T-cell (primary cell): ENCODE measurements around the gene NR2C2. TPM values are rescaled to one million over a fixed set of nuclear protein-coding genes. Genes with fewer than 3 reads are reported as not detected.

ENCODE experiments used
- ATAC-seq, 4 experiments: fragments of 200-7000 bp in 3 of 4; fragments of 150-1000 bp in 1 of 4; cut with Tn5 transposase; replicated peaks in 1 of 4; 1 replicate in 3 of 4; 2 replicates in 1 of 4; pipeline ENCODE4 v1.10.0; 2021; ENCODE audit warnings: moderate library complexity in 3 of 4, mild to moderate bottlenecking in 2 of 4, moderate number of reproducible peaks in 1 of 4
- CTCF ChIA-PET, 2 donors: fragments of 300-600 bp; sonication (Branson Sonifier 250); formaldehyde crosslinking; loops; one replicate each; lab custom pipeline; 2022; ENCODE audit warnings: antibody characterized with exemption in 2 of 2; lab: Charles Lee
- POLR2A ChIA-PET, 2 donors: fragments of 300-600 bp; sonication (Branson Sonifier 250); formaldehyde crosslinking; loops; one replicate each; lab custom pipeline; 2022; ENCODE audit warnings: antibody characterized with exemption in 2 of 2; lab: Charles Lee
- DNase-seq, 35 experiments: peaks; one replicate each; pipeline versions ENCODE4 v3.0.0 to v3.0.0-alpha.2; 2013 to 2023
- H3K27ac ChIP-seq: one replicate; pipeline ENCODE4 v1.5.1; 2013; ENCODE audit warnings: low read length
- H3K27me3 ChIP-seq, 2 experiments: replicated peaks in 1 of 2; 1 replicate in 1 of 2; 2 replicates in 1 of 2; pipeline versions ENCODE4 v1.6.1 to v1.7.0; 2013; ENCODE audit warnings: low read length in 1 of 2, mixed read lengths in 1 of 2; ENCODE audit not compliant: control insufficient read depth in 2 of 2, insufficient read depth in 2 of 2; ENCODE audit errors: extremely low read depth in 1 of 2
- H3K36me3 ChIP-seq, 2 donors: 1 replicate in 1 of 2; 2 replicates in 1 of 2; pipeline versions ENCODE4 v1.6.1 to v1.7.0; 2013; ENCODE audit warnings: low read length in 1 of 2; ENCODE audit not compliant: control insufficient read depth in 2 of 2, insufficient read depth in 1 of 2; ENCODE audit errors: extremely low read depth in 1 of 2
- H3K4me1 ChIP-seq, 2 experiments: 1 replicate in 1 of 2; 2 replicates in 1 of 2; pipeline versions ENCODE4 v1.6.1 to v1.7.0; 2013; ENCODE audit warnings: low read length in 2 of 2, mixed read lengths in 1 of 2; ENCODE audit not compliant: insufficient read depth in 2 of 2, control insufficient read depth in 1 of 2; ENCODE audit errors: extremely low read depth in 1 of 2
- H3K4me3 ChIP-seq, 2 donors: 1 replicate in 1 of 2; 2 replicates in 1 of 2; pipeline versions ENCODE4 v1.5.1 to v1.7.0; 2013; ENCODE audit warnings: mild to moderate bottlenecking in 2 of 2, low read length in 1 of 2, moderate library complexity in 1 of 2; ENCODE audit not compliant: control insufficient read depth in 1 of 2; ENCODE audit errors: extremely low read depth in 1 of 2
- H3K9me3 ChIP-seq: 2 replicates; pipeline ENCODE4 v1.7.0; 2013
- H3K27ac Mint-ChIP-seq, 2 donors: one replicate each; pipeline ENCODE4 v1.8.0; 2020 to 2021; ENCODE audit warnings: mild to moderate bottlenecking in 2 of 2, mixed read lengths in 2 of 2
- H3K27me3 Mint-ChIP-seq, 2 donors: one replicate each; pipeline ENCODE4 v1.8.0; 2021 to 2022; ENCODE audit warnings: mixed read lengths in 2 of 2
- H3K36me3 Mint-ChIP-seq: one replicate; pipeline ENCODE4 v1.8.0; 2021; ENCODE audit warnings: mixed read lengths
- H3K4me1 Mint-ChIP-seq, 3 donors: one replicate each; pipeline ENCODE4 v1.8.0; 2020 to 2022; ENCODE audit warnings: mixed read lengths in 3 of 3, mild to moderate bottlenecking in 1 of 3
- H3K4me3 Mint-ChIP-seq, 3 donors: one replicate each; pipeline ENCODE4 v1.8.0; 2020 to 2022; ENCODE audit warnings: mild to moderate bottlenecking in 3 of 3, mixed read lengths in 3 of 3, moderate library complexity in 3 of 3
- H3K9me3 Mint-ChIP-seq, 3 donors: one replicate each; pipeline ENCODE4 v1.8.0; 2020 to 2022; ENCODE audit warnings: mixed read lengths in 3 of 3
- WGBS: methylation state at CpG from one replicate; pipeline ENCODE4 v1.1.5; 2013; ENCODE audit warnings: missing lambda C conversion rate; ENCODE audit not compliant: insufficient coverage; 5-methylcytosine and 5-hydroxymethylcytosine counted together
- total RNA-seq, 35 experiments: library from RNA in 6 of 35; stranded (reverse) in 6 of 35; fragments of 120-200 nt in 1 of 35; gene quantifications; one replicate each; pipeline versions ENCODE4 v1.2.1 to v1.2.4 and lab custom pipeline; 2013 to 2026

The NR2C2 gene
- total RNA-seq, 5 donors from 2014 or later (not counting 1 experiment from before 2014, with no cell fraction given) = 54.9 to 93.1 (median 85.2) TPM

GRCh38 chr3:14913071-14913925 lies 34.1 kb upstream of the NR2C2 start:
- H3K4me1 Mint-ChIP-seq = no peaks in the 10 kb centered on the region

GRCh38 chr3:14913926-14914778 lies 33.2 kb upstream of the NR2C2 start:
- Mint-ChIP-seq H3K27ac (no peak overlapping the region), H3K4me1 (no peaks in the 10 kb centered on the region), H3K4me3 (no peak overlapping the region), H3K9me3 (no peaks in the 10 kb centered on the region), H3K27me3 (peaks cover 0 to 4% of the 10 kb centered on the region in 2 donors), H3K36me3 (no peaks in the 10 kb centered on the region)
- Histone ChIP-seq H3K27me3 (peaks cover 0 to 32% of the 10 kb centered on the region in 2 experiments), H3K27ac (no peak overlapping the region), H3K36me3 (no peaks in the 10 kb centered on the region), H3K4me1 (no peaks in the 10 kb centered on the region), H3K4me3 (no peak overlapping the region), H3K9me3 (no peaks in the 10 kb centered on the region)
- ATAC-seq (no peak), DNase-seq (no peak)
- 82% methylated on average over 12 of the region's 14 CpGs for WGBS
- ChIA-PET CTCF (interaction anchor here in 1 of 2 donors (0.6 kb wide), 2 partner anchors 193 to 228 kb away, joined by 3 read pairs; no protein-coding TSS in a partner anchor), POLR2A (no interaction called here)

More at GRCh38 chr3:14913071-14913925, 34.1 kb upstream of the NR2C2 start:
- no peak for ATAC-seq
- H3K36me3 ChIP-seq = no peaks in the 10 kb centered on the region
- H3K27ac ChIP-seq = no peak overlapping the region
- no peak overlapping the region for H3K4me3 ChIP-seq
- CTCF ChIA-PET = interaction anchor here (0.6 to 1.0 kb wide), 5 partner anchors 97 to 392 kb away, joined by 3 to 13 read pairs (median 3); no protein-coding TSS in a partner anchor
- H3K4me1 ChIP-seq = no peaks in the 10 kb centered on the region
- Mint-ChIP-seq H3K27ac (no peak overlapping the region), H3K9me3 (no peaks in the 10 kb centered on the region), H3K4me3 (no peak overlapping the region), H3K36me3 (no peaks in the 10 kb centered on the region), H3K27me3 (peaks cover 0 to 6% of the 10 kb centered on the region in 2 donors)
- POLR2A ChIA-PET = no interaction called here
- WGBS = 87% methylated on average over 4 of the region's 10 CpGs
- peaks cover 0 to 29% of the 10 kb centered on the region in 2 experiments for H3K27me3 ChIP-seq
- no peaks in the 10 kb centered on the region for H3K9me3 ChIP-seq
- DNase-seq = no peak

GRCh38 chr3:14914779-14915117 lies 32.6 kb upstream of the NR2C2 start:
- no peak overlapping the region for H3K27ac Mint-ChIP-seq
- DNase-seq (no peak), ATAC-seq (no peak)
- Histone ChIP-seq H3K36me3 (no peaks in the 10 kb centered on the region), H3K4me3 (no peak overlapping the region), H3K27me3 (peaks cover 0 to 32% of the 10 kb centered on the region in 2 experiments), H3K9me3 (no peaks in the 10 kb centered on the region), H3K27ac (no peak overlapping the region), H3K4me1 (no peaks in the 10 kb centered on the region)
- no peak overlapping the region for H3K4me3 Mint-ChIP-seq
- POLR2A ChIA-PET = no interaction called here
- no peaks in the 10 kb centered on the region for H3K9me3 Mint-ChIP-seq
- no peaks in the 10 kb centered on the region for H3K36me3 Mint-ChIP-seq
- H3K27me3 Mint-ChIP-seq = peaks cover 0 to 2% of the 10 kb centered on the region in 2 donors
- H3K4me1 Mint-ChIP-seq = no peaks in the 10 kb centered on the region
- CTCF ChIA-PET = interaction anchor here in 1 of 2 donors (0.5 to 0.6 kb wide), 2 partner anchors 192 to 241 kb away, joined by 3 read pairs; no protein-coding TSS in a partner anchor
- whole genome bisulfite sequencing = 81% methylated on average over 5 of the region's 6 CpGs

GRCh38 chr3:14915636-14916222 lies 31.7 kb upstream of the NR2C2 start:
- POLR2A ChIA-PET = no interaction called here
- peak in 19 of 35 experiments; percentile 8 to 52 (median 21) for DNase-seq
- H3K4me1 Mint-ChIP-seq = no peaks in the 10 kb centered on the region

GRCh38 chr3:14918356-14918860 lies 29.0 kb upstream of the NR2C2 start:
- CTCF ChIA-PET = interaction anchor here in 1 of 2 donors (0.6 kb wide), 2 partner anchors 134 to 1007 kb away, joined by 3 read pairs; no protein-coding TSS in a partner anchor
- no peak for ATAC-seq
- Histone ChIP-seq H3K36me3 (no peaks in the 10 kb centered on the region), H3K4me3 (no peak overlapping the region), H3K9me3 (no peaks in the 10 kb centered on the region), H3K27me3 (peaks cover 0 to 35% of the 10 kb centered on the region in 2 experiments), H3K4me1 (peaks cover 0 to 8% of the 10 kb centered on the region in 2 experiments), H3K27ac (no peak overlapping the region)
- Mint-ChIP-seq H3K4me1 (peaks cover 0 to 5% (median 3%) of the 10 kb centered on the region in 3 donors), H3K27me3 (no peaks in the 10 kb centered on the region), H3K4me3 (no peak overlapping the region), H3K36me3 (no peaks in the 10 kb centered on the region), H3K27ac (no peak overlapping the region), H3K9me3 (no peaks in the 10 kb centered on the region)
- WGBS = 77% methylated on average over 11 of the region's 13 CpGs
- no peak for DNase-seq
- POLR2A ChIA-PET = no interaction called here

More at GRCh38 chr3:14915636-14916222, 31.7 kb upstream of the NR2C2 start:
- Mint-ChIP-seq H3K27me3 (peaks cover 0 to 2% of the 10 kb centered on the region in 2 donors), H3K4me3 (no peak overlapping the region), H3K36me3 (no peaks in the 10 kb centered on the region), H3K27ac (no peak overlapping the region), H3K9me3 (no peaks in the 10 kb centered on the region)
- H3K4me1 ChIP-seq = peaks cover 0 to under 1% of the 10 kb centered on the region in 2 experiments
- H3K27ac ChIP-seq = no peak overlapping the region
- CTCF ChIA-PET = interaction anchor here in 1 of 2 donors (1.0 kb wide), 1 partner anchor 125 kb away, joined by 5 read pairs; no protein-coding TSS in a partner anchor
- H3K4me3 ChIP-seq = no peak overlapping the region
- no peaks in the 10 kb centered on the region for H3K9me3 ChIP-seq
- peaks cover 0 to 33% of the 10 kb centered on the region in 2 experiments for H3K27me3 ChIP-seq
- WGBS = 61% methylated on average over 3 of the region's 3 CpGs
- ATAC-seq = peak; percentile 46 to 82 (median 74)
- H3K36me3 ChIP-seq = no peaks in the 10 kb centered on the region
